Loucy (cell line): ENCODE data around the gene CYP27A1.

ENCODE experiments used
- CTCF ChIP-seq: fragments of 200-600 bp; sonication (generic); conservative IDR thresholded peaks from 2 replicates; pipeline ENCODE4 v1.5.1; 2014; ENCODE audit warnings: mild to moderate bottlenecking, antibody characterized with exemption, low read length
- EZH2phosphoT487 ChIP-seq: fragments of 200-600 bp; IDR thresholded peaks from 2 replicates; pipeline ENCODE4 v1.6.1; 2018; ENCODE audit warnings: antibody characterized with exemption, mild to moderate bottlenecking, moderate library complexity, borderline replicate concordance

GRCh38 chr2:218826791-218827190 lies 44.8 kb downstream of the CYP27A1 start:
- TF ChIP-seq CTCF (no peak), EZH2phosphoT487 (no peak)
